WTC11 (cell line): Measurements from ENCODE around the gene PI4KA.

Experiments used
- CTCF ChIP-seq: fragments of 200-600 bp; IDR thresholded peaks from 2 replicates; pipeline ENCODE4 v1.8.0; 2022; ENCODE audit warnings: antibody characterized with exemption
- ELF4 ChIP-seq: sonication (generic); formaldehyde crosslinking; IDR thresholded peaks from 2 replicates; pipeline ENCODE4 v1.8.1; 2022; ENCODE audit warnings: low read depth, mild to moderate bottlenecking, moderate library complexity, missing genetic modification reagents
- ESRRA ChIP-seq: sonication (generic); formaldehyde crosslinking; IDR thresholded peaks from 2 replicates; pipeline ENCODE4 v1.8.1; 2022; ENCODE audit warnings: mild to moderate bottlenecking, missing genetic modification reagents, borderline replicate concordance
- ETV6 ChIP-seq: sonication (generic); formaldehyde crosslinking; IDR thresholded peaks from 2 replicates; pipeline ENCODE4 v1.8.1; 2022; ENCODE audit warnings: mild to moderate bottlenecking, missing genetic modification reagents
- FOXP4 ChIP-seq: sonication (generic); formaldehyde crosslinking; IDR thresholded peaks from 2 replicates; pipeline ENCODE4 v1.8.0; 2022; ENCODE audit warnings: mild to moderate bottlenecking, missing genetic modification reagents
- HMGXB4 ChIP-seq: sonication (generic); formaldehyde crosslinking; IDR thresholded peaks from 2 replicates; pipeline ENCODE4 v1.8.1; 2023; ENCODE audit warnings: mild to moderate bottlenecking, moderate library complexity, missing genetic modification reagents
- MAX ChIP-seq: sonication (generic); formaldehyde crosslinking; IDR thresholded peaks from 2 replicates; pipeline ENCODE4 v1.8.0; 2022; ENCODE audit warnings: mild to moderate bottlenecking, missing genetic modification reagents
- SP1 ChIP-seq: sonication (generic); formaldehyde crosslinking; conservative IDR thresholded peaks from 2 replicates; pipeline ENCODE4 v1.8.1; 2022; ENCODE audit warnings: missing genetic modification reagents

DNA sequence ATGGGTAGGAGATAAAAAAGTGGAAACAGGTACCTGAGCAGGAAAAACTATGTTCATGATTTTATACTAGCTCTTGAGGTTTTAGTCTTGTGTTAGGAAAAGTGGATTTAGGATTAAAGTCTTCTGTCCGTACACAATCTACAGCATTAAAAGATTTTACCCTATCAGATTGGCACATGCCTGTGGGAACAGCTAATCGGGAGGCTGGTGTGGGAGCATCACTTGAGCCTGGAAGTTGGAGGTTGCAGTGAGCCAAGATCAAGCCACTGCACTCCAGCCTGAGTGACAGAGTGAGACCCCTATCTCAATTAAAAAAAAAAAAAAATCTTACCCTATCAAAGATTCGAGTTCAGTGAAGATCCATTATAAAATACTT, 46.4 kb upstream of the PI4KA start:
- TF ChIP-seq ESRRA (no peak), CTCF (no peak), ETV6 (CRISPR knock-in tag) (no peak), FOXP4 (no peak), ELF4 (CRISPR knock-in tag) (no peak), MAX (no peak), SP1 (no peak), HMGXB4 (CRISPR knock-in tag) (no peak)
